HFFc6 (cell line): Measurements from ENCODE around the gene NR5A2. TPM values are rescaled to one million over a fixed set of nuclear protein-coding genes. Genes with fewer than 3 reads are reported as not detected.
A peak's percentile ranks its signal among the peaks of the same experiment; 100 is the strongest.

Source experiments
- DNase-seq: peaks from one replicate; pipeline ENCODE4 v3.0.0-alpha.2; 2018
- H3K27ac Mint-ChIP-seq: 2 replicates; pipeline ENCODE4 v1.8.0; 2020; ENCODE audit warnings: mild to moderate bottlenecking, mixed read lengths
- H3K27me3 Mint-ChIP-seq: 2 replicates; pipeline ENCODE4 v1.8.0; 2021; ENCODE audit warnings: mild to moderate bottlenecking, moderate library complexity, mixed read lengths; ENCODE audit not compliant: insufficient read depth
- H3K36me3 Mint-ChIP-seq: 2 replicates; pipeline ENCODE4 v1.8.0; 2021; ENCODE audit warnings: low read depth, mixed read lengths
- H3K4me1 Mint-ChIP-seq: 2 replicates; pipeline ENCODE4 v1.8.0; 2020; ENCODE audit warnings: low read depth, mixed read lengths
- H3K4me3 Mint-ChIP-seq: 2 replicates; pipeline ENCODE4 v1.8.0; 2020; ENCODE audit warnings: mild to moderate bottlenecking, moderate library complexity, mixed read lengths
- H3K9me3 Mint-ChIP-seq: 2 replicates; pipeline ENCODE4 v1.8.0; 2020; ENCODE audit warnings: mild to moderate bottlenecking, mixed read lengths
- total RNA-seq, 6 experiments: library from RNA; stranded (reverse); fragmentation: NEBNext Ultra II Directional; extraction: Animal tissue kit (Norgen Biotek cat#: 25700); gene quantifications; 2 replicates in 1 of 6; 3 replicates in 5 of 6; pipeline ENCODE4 v1.2.3, GENCODE V29; 2021
- TF ChIP-seq, protein P1 (sequence below): fragments of 200-600 bp; sonication (generic); IDR thresholded peaks from 2 replicates; pipeline ENCODE4 v1.5.0; 2021; ENCODE audit warnings: antibody characterized with exemption, mild to moderate bottlenecking

NR5A2 gene
- total RNA-seq, 6 experiments from 2014 or later: 0.09 to 1.9 (median 0.97) TPM

- H3K4me1 Mint-ChIP-seq: peaks cover 15% of the 10 kb centered on the region
- no peaks in the 10 kb centered on the region for H3K27me3 Mint-ChIP-seq
- no peak for DNase-seq
- TF ChIP-seq, protein P1, sequence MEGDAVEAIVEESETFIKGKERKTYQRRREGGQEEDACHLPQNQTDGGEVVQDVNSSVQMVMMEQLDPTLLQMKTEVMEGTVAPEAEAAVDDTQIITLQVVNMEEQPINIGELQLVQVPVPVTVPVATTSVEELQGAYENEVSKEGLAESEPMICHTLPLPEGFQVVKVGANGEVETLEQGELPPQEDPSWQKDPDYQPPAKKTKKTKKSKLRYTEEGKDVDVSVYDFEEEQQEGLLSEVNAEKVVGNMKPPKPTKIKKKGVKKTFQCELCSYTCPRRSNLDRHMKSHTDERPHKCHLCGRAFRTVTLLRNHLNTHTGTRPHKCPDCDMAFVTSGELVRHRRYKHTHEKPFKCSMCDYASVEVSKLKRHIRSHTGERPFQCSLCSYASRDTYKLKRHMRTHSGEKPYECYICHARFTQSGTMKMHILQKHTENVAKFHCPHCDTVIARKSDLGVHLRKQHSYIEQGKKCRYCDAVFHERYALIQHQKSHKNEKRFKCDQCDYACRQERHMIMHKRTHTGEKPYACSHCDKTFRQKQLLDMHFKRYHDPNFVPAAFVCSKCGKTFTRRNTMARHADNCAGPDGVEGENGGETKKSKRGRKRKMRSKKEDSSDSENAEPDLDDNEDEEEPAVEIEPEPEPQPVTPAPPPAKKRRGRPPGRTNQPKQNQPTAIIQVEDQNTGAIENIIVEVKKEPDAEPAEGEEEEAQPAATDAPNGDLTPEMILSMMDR: no peak
- no peaks in the 10 kb centered on the region for H3K36me3 Mint-ChIP-seq
- H3K27ac Mint-ChIP-seq: no peak overlapping the region
- H3K9me3 Mint-ChIP-seq: no peaks in the 10 kb centered on the region
- no peak overlapping the region for H3K4me3 Mint-ChIP-seq
These were observed 118.6 kb downstream of the NR5A2 start for GRCh38 chr1:200146100-200146499.

DNA sequence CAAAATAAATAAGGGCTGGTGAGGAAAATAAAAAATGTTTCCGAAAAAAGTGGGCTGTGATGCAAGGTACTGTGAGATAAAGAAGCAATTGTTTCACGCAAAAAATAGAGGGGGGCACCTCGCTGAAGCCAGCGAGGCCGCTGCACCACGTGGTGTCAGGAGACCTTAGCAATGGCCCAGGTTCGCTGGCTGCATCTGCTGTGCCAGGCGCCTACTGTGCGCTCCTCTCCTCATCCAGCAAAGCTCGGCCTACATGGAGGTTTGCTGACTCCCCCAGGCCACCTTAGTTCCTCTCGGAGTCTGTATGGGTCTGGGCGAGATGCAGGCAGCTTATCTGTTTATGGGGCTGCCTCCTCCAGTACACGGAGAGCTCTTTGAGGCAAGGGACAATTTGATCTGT, 119.6 kb downstream of the NR5A2 start:
- Mint-ChIP-seq H3K9me3 (no peaks in the 10 kb centered on the region), H3K36me3 (no peaks in the 10 kb centered on the region), H3K27me3 (no peaks in the 10 kb centered on the region), H3K4me3 (no peak overlapping the region), H3K4me1 (peaks cover 23% of the 10 kb centered on the region), H3K27ac (no peak overlapping the region)
- DNase-seq: no peak
- TF ChIP-seq, protein P1: no peak

GRCh38 chr1:200147742-200148141, 120.2 kb downstream of the NR5A2 start:
- DNase-seq: no peak
- H3K27ac Mint-ChIP-seq: no peak overlapping the region
- peaks cover 23% of the 10 kb centered on the region for H3K4me1 Mint-ChIP-seq
- no peak overlapping the region for H3K4me3 Mint-ChIP-seq
- TF ChIP-seq, protein P1: no peak
- H3K9me3 Mint-ChIP-seq: no peaks in the 10 kb centered on the region
- H3K36me3 Mint-ChIP-seq: no peaks in the 10 kb centered on the region
- no peaks in the 10 kb centered on the region for H3K27me3 Mint-ChIP-seq

DNA sequence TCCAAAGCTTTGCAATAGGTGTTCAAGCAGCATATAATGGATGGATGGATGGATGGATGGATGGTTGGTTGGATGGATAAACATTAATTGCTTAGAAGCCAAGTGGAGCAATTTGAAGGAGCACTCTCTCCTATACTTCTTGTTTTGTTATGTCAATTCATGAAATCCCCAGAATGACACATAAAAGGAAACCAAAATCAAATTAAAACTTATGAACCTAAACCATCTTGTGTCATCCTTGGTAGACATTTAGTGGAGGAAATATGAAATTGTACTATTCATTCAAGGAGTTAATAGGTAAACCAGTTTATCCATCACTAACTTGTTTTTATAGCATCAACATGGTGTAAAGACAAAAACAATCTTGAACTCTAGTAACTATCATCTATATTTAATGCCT, 122.5 kb downstream of the NR5A2 start:
- Mint-ChIP-seq H3K27ac (peak overlapping the region; percentile 67), H3K36me3 (no peaks in the 10 kb centered on the region), H3K27me3 (no peaks in the 10 kb centered on the region; the same call in 1 of the 2 replicates), H3K4me1 (peaks cover 35% of the 10 kb centered on the region), H3K4me3 (no peak overlapping the region), H3K9me3 (no peaks in the 10 kb centered on the region)
- TF ChIP-seq, protein P1: no peak
- DNase-seq: no peak

DNA sequence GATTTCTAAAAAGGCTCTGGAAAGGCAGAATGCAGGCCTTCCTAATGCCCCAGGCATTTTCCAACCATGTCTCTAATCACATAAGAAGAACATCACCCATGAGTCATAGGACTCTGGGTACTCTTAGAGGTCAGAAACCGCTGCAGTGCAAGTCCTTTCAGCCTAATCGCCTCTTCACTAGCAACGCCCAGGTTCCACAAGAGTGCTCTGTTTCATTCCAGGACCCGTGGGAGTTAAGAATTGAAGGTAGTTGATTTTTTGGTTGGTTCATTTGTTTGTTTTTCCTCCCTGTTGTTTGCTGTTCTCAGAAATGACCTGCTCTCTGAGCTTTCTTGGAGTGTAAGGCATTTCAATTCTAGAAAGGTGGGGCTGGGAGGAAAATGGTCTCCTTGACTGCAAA, 123.2 kb downstream of the NR5A2 start:
- no peaks in the 10 kb centered on the region for H3K9me3 Mint-ChIP-seq
- TF ChIP-seq, protein P1: no peak

DNA sequence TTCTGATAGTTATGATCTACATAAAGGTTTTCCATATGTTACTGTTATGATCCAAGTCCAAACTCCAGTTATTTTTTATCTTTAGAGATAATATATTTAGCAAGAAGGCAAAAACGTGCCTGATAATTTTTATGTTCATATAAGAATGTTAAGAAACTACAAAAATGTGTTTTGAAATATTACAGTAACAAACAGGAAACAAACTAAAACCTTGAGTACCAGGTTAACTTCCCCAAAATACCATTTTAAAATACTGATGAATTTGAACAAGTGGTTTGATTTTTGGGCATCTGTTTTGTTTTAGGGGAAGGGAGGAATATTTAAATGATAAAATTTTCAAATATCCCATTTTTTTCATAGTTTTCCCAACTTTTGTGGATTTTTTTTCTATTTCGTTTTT, 124.8 kb downstream of the NR5A2 start:
- Mint-ChIP-seq H3K9me3 (no peaks in the 10 kb centered on the region), H3K4me1 (peaks cover 35% of the 10 kb centered on the region)

More for the DNA sequence above, 123.2 kb downstream of the NR5A2 start:
- Mint-ChIP-seq H3K27ac (peak overlapping the region; percentile 67), H3K4me1 (peaks cover 35% of the 10 kb centered on the region), H3K27me3 (no peaks in the 10 kb centered on the region; the same call in 1 of the 2 replicates), H3K4me3 (peak overlapping the region; percentile 54), H3K36me3 (no peaks in the 10 kb centered on the region)
- peak; percentile 80 for DNase-seq

More for the DNA sequence above, 124.8 kb downstream of the NR5A2 start:
- no peaks in the 10 kb centered on the region for H3K36me3 Mint-ChIP-seq
- H3K27me3 Mint-ChIP-seq: no peaks in the 10 kb centered on the region; the same call in 1 of the 2 replicates
- H3K4me3 Mint-ChIP-seq: no peak overlapping the region
- H3K27ac Mint-ChIP-seq: no peak overlapping the region
- no peak for DNase-seq
- TF ChIP-seq, protein P1: no peak
